CD14-positive monocyte (primary cell): ENCODE measurements around the gene MACROD1. TPM values are rescaled to one million over a fixed set of nuclear protein-coding genes. Genes with fewer than 3 reads are reported as not detected.

Source experiments
- DNase-seq, 3 donors: peaks; one replicate each; pipeline ENCODE4 v3.0.0-alpha.2; 2011 to 2022
- H2AFZ ChIP-seq: 2 replicates; pipeline ENCODE4 v1.6.0; 2012; ENCODE audit warnings: mild to moderate bottlenecking, low read depth, low read length, inconsistent platforms; ENCODE audit not compliant: insufficient read depth, poor library complexity, severe bottlenecking
- H3K27ac ChIP-seq, 2 donors: 1 replicate in 1 of 2; 2 replicates in 1 of 2; pipeline ENCODE4 v1.5.1; 2012 to 2013; ENCODE audit warnings: low read length in 2 of 2, control low read depth in 1 of 2, inconsistent platforms in 1 of 2, low read depth in 1 of 2, mild to moderate bottlenecking in 1 of 2
- H3K27me3 ChIP-seq, 2 donors: one replicate each; pipeline versions ENCODE4 v1.6.0 to v1.6.1; 2011 to 2013; ENCODE audit warnings: low read length in 2 of 2; ENCODE audit not compliant: control insufficient read depth in 2 of 2, insufficient read depth in 2 of 2
- H3K36me3 ChIP-seq, 2 donors: replicated peaks in 1 of 2; 1 replicate in 1 of 2; 2 replicates in 1 of 2; pipeline versions ENCODE4 v1.5.1 to v1.6.1; 2012 to 2013; ENCODE audit warnings: low read length in 2 of 2, control low read depth in 1 of 2, inconsistent platforms in 1 of 2, mild to moderate bottlenecking in 1 of 2; ENCODE audit not compliant: insufficient read depth in 2 of 2, control insufficient read depth in 1 of 2
- H3K4me1 ChIP-seq, 2 donors: 1 replicate in 1 of 2; 2 replicates in 1 of 2; pipeline versions ENCODE4 v1.5.1 to v1.6.1; 2012 to 2013; ENCODE audit warnings: low read length in 2 of 2, control low read depth in 1 of 2, inconsistent platforms in 1 of 2, mild to moderate bottlenecking in 1 of 2, moderate library complexity in 1 of 2; ENCODE audit not compliant: insufficient read depth in 2 of 2, control insufficient read depth in 1 of 2
- H3K4me2 ChIP-seq: replicated peaks from 2 replicates; pipeline ENCODE3; 2012; ENCODE audit warnings: low read length, moderate library complexity, mild to moderate bottlenecking; ENCODE audit not compliant: poor library complexity, severe bottlenecking; ENCODE audit errors: extremely low read depth
- H3K4me3 ChIP-seq, 3 experiments: fragments of 200-600 bp in 1 of 3; sonication (generic) in 1 of 3; replicated peaks in 1 of 3; 1 replicate in 2 of 3; 2 replicates in 1 of 3; pipeline ENCODE4 v1.5.1; 2011 to 2013; ENCODE audit warnings: low read length in 3 of 3, mild to moderate bottlenecking in 3 of 3, control low read depth in 2 of 3, low read depth in 2 of 3, inconsistent platforms in 1 of 3, moderate library complexity in 1 of 3
- H3K79me2 ChIP-seq: 2 replicates; pipeline ENCODE4 v1.6.0; 2012; ENCODE audit warnings: mild to moderate bottlenecking, control low read depth, inconsistent platforms, low read length, moderate library complexity; ENCODE audit not compliant: insufficient read depth
- H3K9ac ChIP-seq: 2 replicates; pipeline ENCODE4 v1.6.0; 2017; ENCODE audit warnings: low read length, mild to moderate bottlenecking; ENCODE audit not compliant: insufficient read depth, poor library complexity, severe bottlenecking
- H3K9me3 ChIP-seq, 2 donors: replicated peaks in 1 of 2; 1 replicate in 1 of 2; 2 replicates in 1 of 2; pipeline versions ENCODE4 v1.5.1 to v1.6.1; 2012 to 2013; ENCODE audit warnings: low read length in 2 of 2, control low read depth in 1 of 2; ENCODE audit not compliant: control insufficient read depth in 1 of 2, insufficient read depth in 1 of 2
- H4K20me1 ChIP-seq: 2 replicates; pipeline ENCODE4 v1.6.0; 2012; ENCODE audit warnings: mild to moderate bottlenecking, low read length, control low read depth, moderate library complexity; ENCODE audit not compliant: insufficient read depth
- H3K27ac Mint-ChIP-seq, 7 donors: one replicate each; pipeline ENCODE4 v1.8.0; 2020; ENCODE audit warnings: mild to moderate bottlenecking in 7 of 7, mixed read lengths in 7 of 7, moderate library complexity in 6 of 7, inconsistent platforms in 2 of 7
- H3K27me3 Mint-ChIP-seq, 3 donors: one replicate each; pipeline ENCODE4 v1.8.0; 2021 to 2022; ENCODE audit warnings: low read depth in 3 of 3, mild to moderate bottlenecking in 3 of 3, mixed read lengths in 3 of 3, moderate library complexity in 3 of 3, inconsistent platforms in 1 of 3
- H3K36me3 Mint-ChIP-seq, 2 donors: one replicate each; pipeline ENCODE4 v1.8.0; 2020; ENCODE audit warnings: mixed read lengths in 2 of 2, inconsistent platforms in 1 of 2, mild to moderate bottlenecking in 1 of 2
- H3K4me1 Mint-ChIP-seq: one replicate; pipeline ENCODE4 v1.8.0; 2020; ENCODE audit warnings: mild to moderate bottlenecking, mixed read lengths
- H3K4me3 Mint-ChIP-seq, 2 donors: one replicate each; pipeline ENCODE4 v1.8.0; 2020; ENCODE audit warnings: mild to moderate bottlenecking in 2 of 2, mixed read lengths in 2 of 2, moderate library complexity in 1 of 2
- H3K9me3 Mint-ChIP-seq, 7 donors: one replicate each; pipeline ENCODE4 v1.8.0; 2020 to 2022; ENCODE audit warnings: mixed read lengths in 7 of 7, mild to moderate bottlenecking in 6 of 7, moderate library complexity in 6 of 7, inconsistent platforms in 2 of 7
- WGBS: methylation state at CpG from one replicate; pipeline ENCODE4 v1.1.5; 2013; ENCODE audit warnings: missing lambda C conversion rate; ENCODE audit not compliant: insufficient coverage; 5-methylcytosine and 5-hydroxymethylcytosine counted together
- intact Hi-C, 2 donors: fragments of 100-400 bp; cut with micrococcal nuclease; formaldehyde crosslinking; loops; one replicate each; pipeline versions ENCODE4 v1.15.0 to v1.15.1; 2023
- polyA plus RNA-seq, 3 donors: library from polyadenylated mRNA; depleted of rRNA in 1 of 3; unstranded in 2 of 3; stranded (reverse) in 1 of 3; fragments of 300-500 nt in 2 of 3; fragments of >200 nt in 1 of 3; fragmentation: Illumina TruSeq in 2 of 3; gene quantifications; 1 replicate in 2 of 3; 2 replicates in 1 of 3; pipeline ENCODE4 v1.2.3, GENCODE V29; 2012 to 2021
- TF ChIP-seq, protein P1 (sequence below): fragments of 200-600 bp; IDR thresholded peaks from one replicate; pipeline ENCODE4 v1.8.0; 2022; ENCODE audit warnings: antibody characterized with exemption, mild to moderate bottlenecking

Gene MACROD1
- polyA plus RNA-seq, 3 donors: 1.5 to 2.4 (median 2.2) TPM

DNA sequence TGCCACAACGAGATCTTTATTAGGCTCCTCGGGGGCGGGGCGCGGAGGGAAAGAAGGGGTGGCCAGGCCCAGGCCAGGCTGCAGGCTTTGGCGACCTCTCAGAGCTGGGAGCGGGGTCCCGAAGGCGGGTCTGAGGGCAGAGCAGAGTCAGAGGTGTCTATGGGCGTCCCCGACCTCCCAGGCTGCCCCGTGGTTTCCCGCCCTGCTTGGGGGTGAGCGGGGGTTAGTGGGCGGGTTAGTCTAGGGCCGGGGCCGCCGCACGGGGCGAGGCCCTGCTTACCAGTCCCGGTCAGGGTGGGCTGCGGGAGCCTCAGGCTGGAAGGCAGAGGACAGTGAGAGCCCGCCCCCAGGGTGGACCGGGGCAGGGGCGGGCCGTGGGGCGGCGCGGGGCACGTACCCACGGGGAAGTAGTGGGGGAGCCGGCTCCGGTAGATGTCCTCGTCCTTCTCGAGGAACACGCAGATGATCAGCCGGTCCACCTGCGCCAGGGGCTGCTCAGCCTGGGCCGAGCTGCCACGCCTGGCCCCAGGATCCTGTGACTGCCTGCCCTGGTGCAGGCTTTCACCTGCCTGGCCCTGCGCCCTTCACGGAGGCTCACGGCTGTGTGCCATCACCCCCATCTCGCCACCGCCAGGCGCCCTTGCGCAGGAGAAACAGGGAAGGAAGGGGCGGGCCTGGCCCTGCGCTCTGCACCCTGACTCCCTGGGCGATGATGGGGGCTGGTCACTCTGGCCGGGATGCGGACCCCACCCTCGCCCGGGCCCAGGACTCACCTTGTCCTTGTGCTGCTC lies 167.2 kb downstream of the MACROD1 start:
- H3K27ac ChIP-seq: no peak overlapping the region
- peaks cover 0 to 10% (median 3%) of the 10 kb centered on the region in 7 donors for H3K9me3 Mint-ChIP-seq
- intact Hi-C loops: no loop called here
- H4K20me1 ChIP-seq: peaks cover 64% of the 10 kb centered on the region
- peaks cover 41 to 44% of the 10 kb centered on the region in 2 donors for H3K36me3 ChIP-seq
- H3K4me1 ChIP-seq: peaks cover 41 to 58% of the 10 kb centered on the region in 2 donors
- WGBS: 26% methylated on average over 41 of the region's 54 CpGs
- H3K27me3 Mint-ChIP-seq: peaks cover 35 to 51% (median 43%) of the 10 kb centered on the region in 3 donors
- peak overlapping the region; percentile 70 to 86 for H3K4me3 Mint-ChIP-seq
- peak overlapping the region; percentile 19 to 68 (median 23) for H3K4me3 ChIP-seq
- H3K79me2 ChIP-seq: no peaks in the 10 kb centered on the region
- H3K27ac Mint-ChIP-seq: no peak overlapping the region
- peak overlapping the region; percentile 81 for H3K4me2 ChIP-seq
- H3K4me1 Mint-ChIP-seq: peaks cover 43% of the 10 kb centered on the region
- no peak overlapping the region for H2AFZ ChIP-seq
- peaks cover 15 to 42% of the 10 kb centered on the region in 2 donors for H3K27me3 ChIP-seq
- H3K9me3 ChIP-seq: peaks cover 0 to 5% of the 10 kb centered on the region in 2 donors
- peak in 2 of 3 donors; percentile 28 to 34 for DNase-seq
- TF ChIP-seq, protein P1, sequence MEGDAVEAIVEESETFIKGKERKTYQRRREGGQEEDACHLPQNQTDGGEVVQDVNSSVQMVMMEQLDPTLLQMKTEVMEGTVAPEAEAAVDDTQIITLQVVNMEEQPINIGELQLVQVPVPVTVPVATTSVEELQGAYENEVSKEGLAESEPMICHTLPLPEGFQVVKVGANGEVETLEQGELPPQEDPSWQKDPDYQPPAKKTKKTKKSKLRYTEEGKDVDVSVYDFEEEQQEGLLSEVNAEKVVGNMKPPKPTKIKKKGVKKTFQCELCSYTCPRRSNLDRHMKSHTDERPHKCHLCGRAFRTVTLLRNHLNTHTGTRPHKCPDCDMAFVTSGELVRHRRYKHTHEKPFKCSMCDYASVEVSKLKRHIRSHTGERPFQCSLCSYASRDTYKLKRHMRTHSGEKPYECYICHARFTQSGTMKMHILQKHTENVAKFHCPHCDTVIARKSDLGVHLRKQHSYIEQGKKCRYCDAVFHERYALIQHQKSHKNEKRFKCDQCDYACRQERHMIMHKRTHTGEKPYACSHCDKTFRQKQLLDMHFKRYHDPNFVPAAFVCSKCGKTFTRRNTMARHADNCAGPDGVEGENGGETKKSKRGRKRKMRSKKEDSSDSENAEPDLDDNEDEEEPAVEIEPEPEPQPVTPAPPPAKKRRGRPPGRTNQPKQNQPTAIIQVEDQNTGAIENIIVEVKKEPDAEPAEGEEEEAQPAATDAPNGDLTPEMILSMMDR: no peak
- peaks cover 41 to 48% of the 10 kb centered on the region in 2 donors for H3K36me3 Mint-ChIP-seq
- H3K9ac ChIP-seq: peak overlapping the region; percentile 32

- peaks cover 47% of the 10 kb centered on the region for H3K4me1 Mint-ChIP-seq
- Histone ChIP-seq H3K9me3 (peaks cover 0 to 5% of the 10 kb centered on the region in 2 donors), H3K4me2 (no peak overlapping the region), H3K27ac (no peak overlapping the region), H3K36me3 (peaks cover 43 to 46% of the 10 kb centered on the region in 2 donors), H3K79me2 (no peaks in the 10 kb centered on the region), H3K4me3 (no peak overlapping the region), H3K27me3 (peaks cover 15 to 34% of the 10 kb centered on the region in 2 donors), H2AFZ (no peak overlapping the region), H4K20me1 (peaks cover 72% of the 10 kb centered on the region), H3K9ac (no peak overlapping the region), H3K4me1 (peaks cover 44 to 61% of the 10 kb centered on the region in 2 donors)
- TF ChIP-seq, protein P1: no peak
- H3K36me3 Mint-ChIP-seq: peaks cover 47 to 54% of the 10 kb centered on the region in 2 donors
- H3K27me3 Mint-ChIP-seq: peaks cover 28 to 42% (median 34%) of the 10 kb centered on the region in 3 donors
- DNase-seq: no peak
- H3K9me3 Mint-ChIP-seq: peaks cover 0 to 8% (median 2%) of the 10 kb centered on the region in 7 donors
- peak overlapping the region in 1 of 7 donors; percentile 42 for H3K27ac Mint-ChIP-seq
- H3K4me3 Mint-ChIP-seq: peak overlapping the region in 1 of 2 donors; percentile 39
- WGBS: 78% methylated on average over 7 of the region's 11 CpGs
- intact Hi-C loops: no loop called here
Measured at GRCh38 chr11:63997801-63998337, 168.0 kb downstream of the MACROD1 start.
